ENCODE results near the gene GGT6.
A peak's percentile ranks its signal among the peaks of the same experiment; 100 is the strongest.

The GGT6 gene

GRCh38 chr17:4557626-4558346, 2.6 kb downstream of the GGT6 start:
- no peak overlapping the region for H3K4me3 ChIP-seq (ENCODE audit: low read length)
- DNase-seq (ENCODE audit: low read depth), result no peak

DNA sequence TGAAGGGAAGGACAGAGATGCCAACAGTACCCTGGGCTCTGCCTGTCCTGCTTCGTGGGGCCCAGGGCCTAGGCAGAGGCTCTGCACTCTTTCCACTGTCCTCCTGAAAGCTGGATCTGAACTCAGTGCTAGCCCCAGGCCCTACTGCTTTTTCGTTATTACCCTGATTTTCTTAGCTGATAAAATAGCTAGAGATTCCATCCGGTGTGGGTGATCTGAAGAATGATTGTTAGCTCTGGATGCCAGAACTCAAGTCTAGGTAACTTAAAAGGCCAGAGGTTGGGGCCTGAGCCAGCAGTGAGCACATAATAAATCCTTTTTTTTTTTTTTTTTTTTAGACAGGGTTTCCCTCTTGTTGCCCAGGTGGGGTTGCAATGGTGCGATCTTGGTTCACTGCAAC, 3.4 kb downstream of the GGT6 start:
- no peak overlapping the region for H3K4me3 ChIP-seq (ENCODE audit: low read length)
- no peak for DNase-seq (ENCODE audit: low read depth)
- TF ChIP-seq, protein P1, sequence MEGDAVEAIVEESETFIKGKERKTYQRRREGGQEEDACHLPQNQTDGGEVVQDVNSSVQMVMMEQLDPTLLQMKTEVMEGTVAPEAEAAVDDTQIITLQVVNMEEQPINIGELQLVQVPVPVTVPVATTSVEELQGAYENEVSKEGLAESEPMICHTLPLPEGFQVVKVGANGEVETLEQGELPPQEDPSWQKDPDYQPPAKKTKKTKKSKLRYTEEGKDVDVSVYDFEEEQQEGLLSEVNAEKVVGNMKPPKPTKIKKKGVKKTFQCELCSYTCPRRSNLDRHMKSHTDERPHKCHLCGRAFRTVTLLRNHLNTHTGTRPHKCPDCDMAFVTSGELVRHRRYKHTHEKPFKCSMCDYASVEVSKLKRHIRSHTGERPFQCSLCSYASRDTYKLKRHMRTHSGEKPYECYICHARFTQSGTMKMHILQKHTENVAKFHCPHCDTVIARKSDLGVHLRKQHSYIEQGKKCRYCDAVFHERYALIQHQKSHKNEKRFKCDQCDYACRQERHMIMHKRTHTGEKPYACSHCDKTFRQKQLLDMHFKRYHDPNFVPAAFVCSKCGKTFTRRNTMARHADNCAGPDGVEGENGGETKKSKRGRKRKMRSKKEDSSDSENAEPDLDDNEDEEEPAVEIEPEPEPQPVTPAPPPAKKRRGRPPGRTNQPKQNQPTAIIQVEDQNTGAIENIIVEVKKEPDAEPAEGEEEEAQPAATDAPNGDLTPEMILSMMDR (IDR thresholded peaks at IDR 0.05; ENCODE audit: insufficient read depth, low read depth, low read length, missing control alignments), result no peak

More at GRCh38 chr17:4557626-4558346, 2.6 kb downstream of the GGT6 start:
- TF ChIP-seq, protein P1 (IDR thresholded peaks at IDR 0.05; ENCODE audit: insufficient read depth, low read depth, low read length, missing control alignments), result no peak

DNA sequence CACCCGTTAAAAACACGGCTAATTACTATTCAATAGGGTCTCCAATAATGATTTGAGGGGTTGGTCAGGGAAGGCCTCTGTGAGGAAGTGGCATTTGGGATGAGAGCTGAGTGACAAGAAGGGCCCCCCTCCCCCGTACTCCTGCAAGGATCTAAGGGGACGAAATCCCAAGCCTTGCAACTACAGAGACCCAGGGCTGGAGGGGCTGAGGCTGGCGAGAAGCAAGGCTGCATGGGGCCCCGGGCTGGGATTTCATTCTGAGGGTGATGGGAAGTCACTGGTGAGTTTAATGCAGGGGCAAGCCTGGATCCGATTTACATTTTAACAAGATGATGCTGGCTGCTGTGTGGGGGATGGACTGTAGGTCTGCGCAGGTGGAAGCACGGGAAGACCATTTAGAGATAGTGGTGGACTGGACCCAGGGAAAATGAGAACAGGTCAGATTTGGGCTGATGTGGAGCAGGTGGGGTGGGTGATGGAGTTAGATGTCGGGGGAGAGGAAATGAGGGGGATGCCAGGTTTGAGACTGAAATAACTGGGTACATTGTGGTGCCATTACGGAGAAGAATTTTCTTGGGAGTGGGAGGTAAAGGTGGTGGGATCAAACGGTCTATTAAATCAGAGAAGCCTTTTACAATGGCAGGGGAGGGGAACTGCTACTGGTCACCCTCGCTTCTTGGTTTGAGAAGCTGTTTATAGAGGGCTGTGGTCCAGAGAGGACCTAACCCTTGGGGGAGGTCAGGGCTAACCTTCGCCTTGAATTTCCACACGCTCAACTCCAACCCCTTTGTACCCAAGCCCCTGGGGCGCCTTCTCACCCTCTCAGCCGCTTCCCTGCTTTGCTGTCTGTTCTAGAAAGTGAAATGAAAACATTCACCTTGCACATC, 4.3 kb downstream of the GGT6 start:
- TF ChIP-seq, protein P1 (IDR thresholded peaks at IDR 0.05; ENCODE audit: insufficient read depth, low read depth, low read length, missing control alignments), result no peak
- no peak for DNase-seq (ENCODE audit: low read depth)
- H3K4me3 ChIP-seq (ENCODE audit: low read length), result peak overlapping the region; percentile 98

GRCh38 chr17:4554997-4555799, 5.2 kb downstream of the GGT6 start, which contains the start of gene MYBBP1A:
MYBBP1A (minus strand) TSS chr17:4555384; CDS start chr17:4555324, 60 bp downstream.
- peak; percentile 96 for DNase-seq (ENCODE audit: low read depth)
- peak within 1 kb of the TSS; percentile 98 for H3K4me3 ChIP-seq (ENCODE audit: low read length)
- TF ChIP-seq, protein P1 (IDR thresholded peaks at IDR 0.05; ENCODE audit: insufficient read depth, low read depth, low read length, missing control alignments), result peak; percentile 24

- DNase-seq (ENCODE audit: low read depth), result no peak
- peak overlapping the region; percentile 98 for H3K4me3 ChIP-seq (ENCODE audit: low read length)
- TF ChIP-seq, protein P1 (IDR thresholded peaks at IDR 0.05; ENCODE audit: insufficient read depth, low read depth, low read length, missing control alignments), result no peak
These were observed 5.9 kb downstream of the GGT6 start for GRCh38 chr17:4554441-4554996.

DNA sequence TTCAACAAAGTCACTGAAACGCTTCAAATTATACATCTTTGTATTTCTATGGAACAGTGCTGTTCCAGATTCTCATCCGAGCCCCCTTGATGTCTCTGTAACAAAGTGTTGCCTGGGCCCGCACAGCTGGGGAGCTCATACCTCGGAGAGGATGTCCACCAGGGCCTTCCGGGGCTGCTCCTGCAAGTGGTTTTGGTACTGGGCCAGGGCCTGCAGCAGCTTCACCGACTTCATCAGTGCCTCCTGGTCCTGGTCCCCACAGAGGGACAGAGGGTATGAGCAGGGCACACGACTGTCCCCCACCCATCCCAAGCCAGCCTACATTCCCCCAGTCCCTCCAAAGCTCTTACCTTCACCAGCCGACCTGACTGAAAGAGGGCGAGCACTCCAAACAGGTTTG, 6.7 kb downstream of the GGT6 start:
- no peak for DNase-seq (ENCODE audit: low read depth)
- TF ChIP-seq, protein P1 (IDR thresholded peaks at IDR 0.05; ENCODE audit: insufficient read depth, low read depth, low read length, missing control alignments), result no peak
- peak overlapping the region; percentile 98 for H3K4me3 ChIP-seq (ENCODE audit: low read length)

All from epithelial cell of esophagus (primary cell).